Measurements from ENCODE around the gene PRLHR.

The PRLHR gene

DNA sequence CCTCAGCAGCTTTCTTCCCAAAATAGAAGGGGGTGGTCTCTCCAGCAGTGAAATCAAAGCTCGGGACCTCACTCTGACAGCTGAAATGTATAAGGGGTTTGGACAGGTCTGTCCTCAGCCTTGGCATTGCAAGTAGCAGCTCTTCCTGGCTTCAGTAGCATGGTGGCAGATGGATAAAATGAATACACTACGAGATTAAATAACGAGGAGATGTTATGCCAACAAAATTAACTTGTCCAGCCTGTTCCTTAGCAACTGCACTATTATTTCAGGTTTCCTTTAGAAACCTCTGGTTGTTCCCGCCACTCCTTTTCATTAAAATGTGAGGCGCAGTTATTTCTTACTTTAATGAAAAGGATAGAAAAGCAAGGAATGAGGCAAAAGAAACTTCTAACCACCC lies 24.9 kb downstream of the PRLHR start:
- Histone ChIP-seq H2AFZ (ENCODE audit: low read depth, low read length) (no peak overlapping the region), H3K36me3 (ENCODE audit: insufficient read depth, low read length) (no peaks in the 10 kb centered on the region), H3K27me3 (ENCODE audit: insufficient read depth, low read length, poor library complexity) (peaks cover 5% of the 10 kb centered on the region), H3K4me3 (ENCODE audit: low read depth in 1 of 2, low read length in 2 of 2) (no peak overlapping the region), H3K9me3 (ENCODE audit: insufficient read depth, low read length, severe bottlenecking) (no peaks in the 10 kb centered on the region), H4K20me1 (ENCODE audit: insufficient read depth, low read length) (no peaks in the 10 kb centered on the region), H3K79me2 (ENCODE audit: insufficient read depth, low read length) (no peaks in the 10 kb centered on the region), H3K4me2 (ENCODE audit: insufficient read depth, low read length) (no peak overlapping the region), H3K9ac (ENCODE audit: low read depth, low read length) (no peak overlapping the region), H3K27ac (ENCODE audit: low read length) (no peak overlapping the region), H3K4me1 (ENCODE audit: insufficient read depth, low read length) (peaks cover 5% of the 10 kb centered on the region)
- DNase-seq (no peak), ATAC-seq (ENCODE audit: insufficient read depth, low read depth) (no peak)
- TF ChIP-seq, protein P1, sequence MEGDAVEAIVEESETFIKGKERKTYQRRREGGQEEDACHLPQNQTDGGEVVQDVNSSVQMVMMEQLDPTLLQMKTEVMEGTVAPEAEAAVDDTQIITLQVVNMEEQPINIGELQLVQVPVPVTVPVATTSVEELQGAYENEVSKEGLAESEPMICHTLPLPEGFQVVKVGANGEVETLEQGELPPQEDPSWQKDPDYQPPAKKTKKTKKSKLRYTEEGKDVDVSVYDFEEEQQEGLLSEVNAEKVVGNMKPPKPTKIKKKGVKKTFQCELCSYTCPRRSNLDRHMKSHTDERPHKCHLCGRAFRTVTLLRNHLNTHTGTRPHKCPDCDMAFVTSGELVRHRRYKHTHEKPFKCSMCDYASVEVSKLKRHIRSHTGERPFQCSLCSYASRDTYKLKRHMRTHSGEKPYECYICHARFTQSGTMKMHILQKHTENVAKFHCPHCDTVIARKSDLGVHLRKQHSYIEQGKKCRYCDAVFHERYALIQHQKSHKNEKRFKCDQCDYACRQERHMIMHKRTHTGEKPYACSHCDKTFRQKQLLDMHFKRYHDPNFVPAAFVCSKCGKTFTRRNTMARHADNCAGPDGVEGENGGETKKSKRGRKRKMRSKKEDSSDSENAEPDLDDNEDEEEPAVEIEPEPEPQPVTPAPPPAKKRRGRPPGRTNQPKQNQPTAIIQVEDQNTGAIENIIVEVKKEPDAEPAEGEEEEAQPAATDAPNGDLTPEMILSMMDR (IDR thresholded peaks at IDR 0.05; ENCODE audit: borderline replicate concordance, extremely low read depth, low read length, poor library complexity, severe bottlenecking): no peak
- TF ChIP-seq EZH2 (IDR thresholded peaks at IDR 0.05; ENCODE audit: borderline replicate concordance, low read depth, low read length, severe bottlenecking): no peak

DNA sequence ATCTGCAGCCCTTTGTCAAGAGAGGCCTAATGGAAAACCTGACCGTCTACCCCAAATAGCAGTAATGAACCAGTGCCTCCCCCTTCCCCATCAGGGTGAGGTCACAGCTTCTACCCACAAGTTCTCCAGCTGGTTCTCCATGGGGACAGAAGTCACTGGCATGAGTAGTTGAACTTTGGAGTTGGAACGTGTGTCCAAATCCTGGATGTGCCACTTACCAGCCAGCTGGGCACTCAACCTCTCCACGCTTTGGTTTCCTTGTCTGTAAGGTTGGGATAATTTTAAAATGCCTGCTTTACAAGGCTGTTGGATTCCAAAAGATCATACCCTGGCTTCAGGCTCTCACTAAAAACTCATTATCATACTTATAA lies 25.6 kb downstream of the PRLHR start:
- H2AFZ ChIP-seq (ENCODE audit: low read depth, low read length): no peak overlapping the region
- no peaks in the 10 kb centered on the region for H3K9me3 ChIP-seq (ENCODE audit: insufficient read depth, low read length, severe bottlenecking)
- peaks cover 5% of the 10 kb centered on the region for H3K4me1 ChIP-seq (ENCODE audit: insufficient read depth, low read length)
- ATAC-seq (ENCODE audit: insufficient read depth, low read depth): no peak
- H3K79me2 ChIP-seq (ENCODE audit: insufficient read depth, low read length): no peaks in the 10 kb centered on the region
- no peak overlapping the region for H3K4me2 ChIP-seq (ENCODE audit: insufficient read depth, low read length)
- H3K9ac ChIP-seq (ENCODE audit: low read depth, low read length): no peak overlapping the region
- no peak overlapping the region for H3K27ac ChIP-seq (ENCODE audit: low read length)
- no peaks in the 10 kb centered on the region for H3K36me3 ChIP-seq (ENCODE audit: insufficient read depth, low read length)
- no peak for DNase-seq
- no peaks in the 10 kb centered on the region for H4K20me1 ChIP-seq (ENCODE audit: insufficient read depth, low read length)
- TF ChIP-seq, protein P1 (IDR thresholded peaks at IDR 0.05; ENCODE audit: borderline replicate concordance, extremely low read depth, low read length, poor library complexity, severe bottlenecking): no peak
- no peak for TF ChIP-seq EZH2 (IDR thresholded peaks at IDR 0.05; ENCODE audit: borderline replicate concordance, low read depth, low read length, severe bottlenecking)
- peaks cover 3% of the 10 kb centered on the region for H3K27me3 ChIP-seq (ENCODE audit: insufficient read depth, low read length, poor library complexity)
- no peak overlapping the region for H3K4me3 ChIP-seq (ENCODE audit: low read depth in 1 of 2, low read length in 2 of 2)

DNA sequence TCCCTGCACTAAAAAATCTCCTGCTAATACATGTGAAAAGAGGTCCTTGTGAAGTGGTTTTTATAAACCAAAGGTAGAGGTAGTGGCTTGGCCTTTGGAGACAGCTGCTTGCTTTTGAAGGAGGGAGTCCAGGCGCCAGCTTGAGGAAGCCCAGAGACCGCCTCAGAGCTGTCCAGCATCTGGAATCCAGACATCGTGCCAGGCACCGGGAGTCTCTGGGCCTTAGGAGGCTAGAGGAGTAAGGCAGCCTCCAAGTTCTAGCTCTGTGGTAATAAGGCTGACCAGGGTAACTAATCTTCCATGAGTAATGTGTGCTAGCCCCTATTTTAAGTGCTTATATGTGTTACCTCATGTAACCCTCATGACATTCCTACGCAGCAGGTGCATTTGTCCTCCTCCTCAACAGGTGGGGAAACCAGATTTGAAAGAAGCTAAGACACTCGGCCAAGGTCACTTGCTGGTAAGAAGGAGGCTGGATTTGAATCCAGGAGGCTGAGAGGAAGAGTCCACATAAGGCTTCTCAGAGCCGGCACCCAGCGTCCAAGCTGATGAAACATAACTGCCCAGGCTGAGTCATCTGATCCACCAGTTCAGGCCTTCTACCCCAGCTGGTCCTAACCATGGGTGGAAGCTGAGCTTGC lies 26.1 kb downstream of the PRLHR start:
- no peaks in the 10 kb centered on the region for H4K20me1 ChIP-seq (ENCODE audit: insufficient read depth, low read length)
- H3K79me2 ChIP-seq (ENCODE audit: insufficient read depth, low read length): no peaks in the 10 kb centered on the region
- H3K4me1 ChIP-seq (ENCODE audit: insufficient read depth, low read length): peaks cover 5% of the 10 kb centered on the region
- no peak overlapping the region for H3K4me2 ChIP-seq (ENCODE audit: insufficient read depth, low read length)
- TF ChIP-seq, protein P1 (IDR thresholded peaks at IDR 0.05; ENCODE audit: borderline replicate concordance, extremely low read depth, low read length, poor library complexity, severe bottlenecking): no peak
- no peak for TF ChIP-seq EZH2 (IDR thresholded peaks at IDR 0.05; ENCODE audit: borderline replicate concordance, low read depth, low read length, severe bottlenecking)
- peaks cover 3% of the 10 kb centered on the region for H3K27me3 ChIP-seq (ENCODE audit: insufficient read depth, low read length, poor library complexity)
- no peaks in the 10 kb centered on the region for H3K9me3 ChIP-seq (ENCODE audit: insufficient read depth, low read length, severe bottlenecking)
- H3K4me3 ChIP-seq (ENCODE audit: low read depth in 1 of 2, low read length in 2 of 2): no peak overlapping the region
- no peak overlapping the region for H3K9ac ChIP-seq (ENCODE audit: low read depth, low read length)
- no peaks in the 10 kb centered on the region for H3K36me3 ChIP-seq (ENCODE audit: insufficient read depth, low read length)
- DNase-seq: no peak
- no peak overlapping the region for H3K27ac ChIP-seq (ENCODE audit: low read length)
- H2AFZ ChIP-seq (ENCODE audit: low read depth, low read length): no peak overlapping the region
- peak; percentile 52; the same call in 2 of the 3 replicates for ATAC-seq (ENCODE audit: insufficient read depth, low read depth)

All from DND-41 (cell line).